ENCODE measurements around the gene KCTD10. TPM values are rescaled to one million over a fixed set of nuclear protein-coding genes. Genes with fewer than 3 reads are reported as not detected.
A peak's percentile ranks its signal among the peaks of the same experiment; 100 is the strongest.

The KCTD10 gene
- total RNA-seq, 1 experiment from 2014 or later, result 44.9 TPM

DNA sequence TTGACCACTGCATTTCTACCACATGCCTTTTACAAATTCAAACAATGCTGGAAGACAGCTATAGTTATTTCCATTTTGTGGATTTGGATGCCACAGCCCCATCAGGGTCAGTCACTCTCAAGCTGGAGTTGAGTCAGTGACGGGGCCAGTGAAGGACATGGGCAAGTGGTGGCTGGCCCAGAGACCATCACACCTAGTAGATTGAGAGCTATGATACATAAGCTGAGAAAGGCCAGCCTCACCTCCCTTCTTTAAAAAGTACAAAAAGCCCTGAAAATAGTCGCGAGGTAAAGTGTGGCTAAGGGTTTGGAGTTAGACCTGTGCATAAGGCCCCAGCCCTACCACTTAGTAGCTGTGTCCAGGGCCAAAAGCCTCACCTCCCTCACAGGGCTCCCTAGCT is 4.1 kb downstream of the KCTD10 start:
- CTCF ChIA-PET, result interaction anchor here (0.6 to 2.4 kb wide), 5 partner anchors 8 to 381 kb away, joined by 3 to 8 read pairs (median 3); no protein-coding TSS in a partner anchor
- H3K27ac Mint-ChIP-seq (ENCODE audit: low read depth, unreplicated experiment), result no peak overlapping the region
- H3K36me3 Mint-ChIP-seq (ENCODE audit: insufficient read depth, unreplicated experiment), result peaks cover 30% of the 10 kb centered on the region
- H3K9me3 Mint-ChIP-seq (ENCODE audit: unreplicated experiment), result no peaks in the 10 kb centered on the region
- no TSS peak for BruUV-seq (replicated peaks)
- no peaks in the 10 kb centered on the region for H3K27me3 Mint-ChIP-seq (ENCODE audit: insufficient read depth, unreplicated experiment)
- H3K4me3 Mint-ChIP-seq (ENCODE audit: unreplicated experiment), result no peak overlapping the region
- DNase-seq (ENCODE audit: unreplicated experiment), result no peak
- intact Hi-C loops (cut with micrococcal nuclease), result no loop called here
- peaks cover 3% of the 10 kb centered on the region for H3K4me1 Mint-ChIP-seq (ENCODE audit: insufficient read depth, unreplicated experiment)
- TF ChIP-seq, protein P1, sequence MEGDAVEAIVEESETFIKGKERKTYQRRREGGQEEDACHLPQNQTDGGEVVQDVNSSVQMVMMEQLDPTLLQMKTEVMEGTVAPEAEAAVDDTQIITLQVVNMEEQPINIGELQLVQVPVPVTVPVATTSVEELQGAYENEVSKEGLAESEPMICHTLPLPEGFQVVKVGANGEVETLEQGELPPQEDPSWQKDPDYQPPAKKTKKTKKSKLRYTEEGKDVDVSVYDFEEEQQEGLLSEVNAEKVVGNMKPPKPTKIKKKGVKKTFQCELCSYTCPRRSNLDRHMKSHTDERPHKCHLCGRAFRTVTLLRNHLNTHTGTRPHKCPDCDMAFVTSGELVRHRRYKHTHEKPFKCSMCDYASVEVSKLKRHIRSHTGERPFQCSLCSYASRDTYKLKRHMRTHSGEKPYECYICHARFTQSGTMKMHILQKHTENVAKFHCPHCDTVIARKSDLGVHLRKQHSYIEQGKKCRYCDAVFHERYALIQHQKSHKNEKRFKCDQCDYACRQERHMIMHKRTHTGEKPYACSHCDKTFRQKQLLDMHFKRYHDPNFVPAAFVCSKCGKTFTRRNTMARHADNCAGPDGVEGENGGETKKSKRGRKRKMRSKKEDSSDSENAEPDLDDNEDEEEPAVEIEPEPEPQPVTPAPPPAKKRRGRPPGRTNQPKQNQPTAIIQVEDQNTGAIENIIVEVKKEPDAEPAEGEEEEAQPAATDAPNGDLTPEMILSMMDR (IDR thresholded peaks at IDR 0.05; ENCODE audit: unreplicated experiment), result no peak
- POLR2A ChIA-PET, result interaction anchor here (8.5 kb wide), 1 partner anchor 10 kb away, joined by 130 read pairs; no protein-coding TSS in a partner anchor

DNA sequence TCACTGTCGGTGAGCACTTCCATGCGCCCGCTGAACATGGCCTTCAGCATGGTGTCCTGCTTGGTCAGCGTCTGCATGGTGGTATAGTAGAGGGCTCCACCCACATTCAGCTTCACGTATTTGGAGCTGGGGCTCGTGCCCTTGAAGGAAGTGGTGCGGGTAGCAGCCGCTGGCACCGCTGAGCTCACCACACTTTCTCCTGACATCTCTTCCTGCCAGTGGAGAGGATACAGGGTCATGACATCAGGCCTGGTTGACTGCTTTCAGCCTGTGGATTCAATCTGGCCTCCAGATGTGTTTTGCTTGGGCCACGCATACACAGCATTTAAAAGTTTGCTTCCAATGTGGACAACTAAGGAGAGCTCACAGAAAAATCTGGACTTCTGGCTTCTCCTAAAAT is 7.6 kb downstream of the KCTD10 start:
- H3K36me3 Mint-ChIP-seq (ENCODE audit: insufficient read depth, unreplicated experiment), result peaks cover 61% of the 10 kb centered on the region
- no peak overlapping the region for H3K4me3 Mint-ChIP-seq (ENCODE audit: unreplicated experiment)
- no peaks in the 10 kb centered on the region for H3K9me3 Mint-ChIP-seq (ENCODE audit: unreplicated experiment)
- no TSS peak for BruUV-seq (replicated peaks)
- H3K4me1 Mint-ChIP-seq (ENCODE audit: insufficient read depth, unreplicated experiment), result peaks cover 14% of the 10 kb centered on the region
- TF ChIP-seq, protein P1 (IDR thresholded peaks at IDR 0.05; ENCODE audit: unreplicated experiment), result no peak
- intact Hi-C loops (cut with micrococcal nuclease), result no loop called here
- ChIA-PET POLR2A (no interaction called here), CTCF (interaction anchor here (0.5 to 2.0 kb wide), 5 partner anchors 26 to 351 kb away, joined by 3 to 11 read pairs (median 3); no protein-coding TSS in a partner anchor)
- H3K27me3 Mint-ChIP-seq (ENCODE audit: insufficient read depth, unreplicated experiment), result no peaks in the 10 kb centered on the region
- DNase-seq (ENCODE audit: unreplicated experiment), result no peak
- H3K27ac Mint-ChIP-seq (ENCODE audit: low read depth, unreplicated experiment), result peak overlapping the region; percentile 16

DNA sequence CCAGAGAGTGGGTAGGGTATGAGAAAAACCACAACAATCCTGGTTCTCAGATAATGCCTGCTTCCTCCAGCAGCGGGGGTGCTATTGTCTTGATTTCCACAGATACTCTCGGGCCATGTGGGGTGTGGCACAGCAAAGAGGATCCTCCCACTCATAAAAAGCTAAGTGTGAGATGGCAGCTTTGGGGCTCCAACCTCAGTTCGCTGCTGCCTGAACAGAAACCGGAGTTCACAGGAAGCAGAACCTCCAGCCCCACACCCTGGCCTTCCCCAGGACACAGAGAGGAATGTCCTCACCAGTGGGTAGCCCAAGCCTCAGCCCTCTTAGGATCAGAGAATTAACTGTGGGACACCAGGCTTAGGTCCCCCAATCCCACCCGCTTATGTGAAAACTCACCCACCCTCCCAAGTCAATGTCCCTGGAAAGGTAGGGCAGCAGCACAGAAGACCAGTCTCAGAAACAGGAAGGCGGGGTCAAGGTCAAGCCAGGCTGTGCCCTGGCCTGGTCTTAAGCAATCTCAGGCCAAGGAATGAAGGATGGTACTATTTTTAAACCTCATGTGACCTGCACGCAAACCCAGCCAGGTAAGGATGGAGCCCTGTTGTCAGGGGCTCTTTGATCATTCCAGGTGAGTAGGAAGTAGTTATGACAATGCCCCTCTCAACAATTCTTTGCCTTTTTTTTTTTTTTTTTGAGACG is 9.0 kb downstream of the KCTD10 start:
- intact Hi-C loops (cut with micrococcal nuclease), result no loop called here
- Mint-ChIP-seq H3K36me3 (ENCODE audit: insufficient read depth, unreplicated experiment) (peaks cover 64% of the 10 kb centered on the region), H3K4me1 (ENCODE audit: insufficient read depth, unreplicated experiment) (peaks cover 24% of the 10 kb centered on the region), H3K4me3 (ENCODE audit: unreplicated experiment) (no peak overlapping the region), H3K27me3 (ENCODE audit: insufficient read depth, unreplicated experiment) (no peaks in the 10 kb centered on the region), H3K9me3 (ENCODE audit: unreplicated experiment) (no peaks in the 10 kb centered on the region), H3K27ac (ENCODE audit: low read depth, unreplicated experiment) (peak overlapping the region; percentile 39)
- TF ChIP-seq, protein P1 (IDR thresholded peaks at IDR 0.05; ENCODE audit: unreplicated experiment), result no peak
- BruUV-seq (replicated peaks), result no TSS peak
- ChIA-PET CTCF (interaction anchor here (0.5 to 1.5 kb wide), 2 partner anchors 8 to 35 kb away, joined by 3 read pairs; no protein-coding TSS in a partner anchor), POLR2A (interaction anchor here (0.7 kb wide), 1 partner anchor 106 kb away, joined by 3 read pairs; the partner anchor contains the start of gene MVK)
- no peak for DNase-seq (ENCODE audit: unreplicated experiment)

DNA sequence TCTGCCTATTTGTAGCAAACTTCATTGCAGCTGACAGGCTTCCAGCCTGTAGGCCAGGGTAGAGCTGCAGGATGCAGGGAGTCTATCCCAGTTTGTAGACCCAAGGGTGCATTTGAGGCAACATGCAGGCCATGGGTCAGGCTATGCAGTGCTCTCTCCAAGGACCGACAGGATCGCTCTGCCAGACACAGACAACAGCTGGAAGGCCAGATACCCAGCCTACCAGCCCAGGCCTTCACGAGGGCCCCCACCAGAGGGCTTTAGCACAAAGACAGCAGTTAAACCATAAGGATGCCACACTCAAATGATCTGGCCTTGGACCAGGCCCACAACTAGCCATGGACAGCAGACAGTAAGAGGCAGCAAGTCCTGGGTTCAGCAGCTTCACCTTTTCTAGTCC is 10.3 kb downstream of the KCTD10 start:
- DNase-seq (ENCODE audit: unreplicated experiment), result no peak
- Mint-ChIP-seq H3K27me3 (ENCODE audit: insufficient read depth, unreplicated experiment) (no peaks in the 10 kb centered on the region), H3K36me3 (ENCODE audit: insufficient read depth, unreplicated experiment) (peaks cover 67% of the 10 kb centered on the region), H3K4me3 (ENCODE audit: unreplicated experiment) (no peak overlapping the region), H3K27ac (ENCODE audit: low read depth, unreplicated experiment) (no peak overlapping the region), H3K9me3 (ENCODE audit: unreplicated experiment) (no peaks in the 10 kb centered on the region), H3K4me1 (ENCODE audit: insufficient read depth, unreplicated experiment) (peaks cover 37% of the 10 kb centered on the region)
- POLR2A ChIA-PET, result no interaction called here
- CTCF ChIA-PET, result interaction anchor here (0.8 to 2.5 kb wide), 3 partner anchors 10 to 34 kb away, joined by 3 to 10 read pairs (median 3); partner anchors contain the start of gene KCTD10
- TF ChIP-seq, protein P1 (IDR thresholded peaks at IDR 0.05; ENCODE audit: unreplicated experiment), result no peak
- intact Hi-C loops (cut with micrococcal nuclease), result no loop called here
- no TSS peak for BruUV-seq (replicated peaks)

Data from MCF 10A (cell line).